HepG2 (cell line): ENCODE results near the gene P2RY6. TPM values are rescaled to one million over a fixed set of nuclear protein-coding genes. Genes with fewer than 3 reads are reported as not detected.

Experiments used
- ATAC-seq: fragments of 200-7000 bp; cut with Tn5 transposase; 3 replicates; pipeline ENCODE4 v1.9.1; 2020; ENCODE audit warnings: mild to moderate bottlenecking, moderate library complexity
- BruUV-seq: library from RNA; stranded (reverse); fragments of 400-500 nt; replicated peaks from 2 replicates; lab custom pipeline; 2021; lab: Mats Ljungman, UMichigan
- CTCF ChIA-PET: fragments of 300-600 bp; formaldehyde crosslinking; extraction: SDS; loops from one replicate; lab custom pipeline; 2021; ENCODE audit warnings: low total read pairs, inconsistent platforms, low intra/inter-chr PET ratio; lab: Yijun Ruan, JAX
- POLR2A ChIA-PET: fragments of 350-600 bp; sonication (Branson Sonifier 250); formaldehyde crosslinking; loops from one replicate; lab custom pipeline; 2020; ENCODE audit warnings: antibody characterized with exemption, inconsistent platforms; lab: Yijun Ruan, JAX
- DNase-seq: peaks from one replicate; pipeline ENCODE4 v3.0.0-alpha.2; 2015; ENCODE audit warnings: low spot score
- FAIRE-seq: peaks from 3 replicates; lab custom pipeline; 2011; peaks lifted over from hg19 to GRCh38; lab: Jason Lieb, UNC
- H2AFZ ChIP-seq: one replicate; pipeline ENCODE4 v1.6.1; 2011; ENCODE audit warnings: low read length, inconsistent platforms
- H3K27ac ChIP-seq: fragments of 300-600 bp; 3 replicates; pipeline ENCODE4 v1.8.0; 2011; ENCODE audit warnings: mixed run types, mild to moderate bottlenecking, mixed read lengths, low read length, inconsistent platforms; ENCODE audit not compliant: insufficient read depth; ENCODE audit errors: extremely low read length
- H3K27me3 ChIP-seq, 2 experiments: fragments of 200-600 bp in 1 of 2; 2 replicates in 1 of 2; 3 replicates in 1 of 2; pipeline versions ENCODE4 v1.6.0 to v1.8.0; 2011; ENCODE audit warnings: low read length in 2 of 2, mild to moderate bottlenecking in 2 of 2, moderate library complexity in 2 of 2, inconsistent platforms in 1 of 2; ENCODE audit not compliant: insufficient read depth in 2 of 2, control insufficient read depth in 1 of 2
- H3K36me3 ChIP-seq, 2 experiments: fragments of 200-600 bp in 1 of 2; replicated peaks in 1 of 2; 2 replicates in 1 of 2; 3 replicates in 1 of 2; pipeline versions ENCODE4 v1.5.1 to v1.8.0; 2011; ENCODE audit warnings: low read length in 2 of 2, inconsistent platforms in 1 of 2; ENCODE audit not compliant: insufficient read depth in 2 of 2, control insufficient read depth in 1 of 2
- H3K4me1 ChIP-seq: 2 replicates; pipeline ENCODE4 v1.5.1; 2012; ENCODE audit warnings: low read length, inconsistent platforms; ENCODE audit not compliant: insufficient read depth
- H3K4me2 ChIP-seq: 2 replicates; pipeline ENCODE4 v1.6.0; 2011; ENCODE audit warnings: low read depth, low read length, inconsistent platforms
- H3K4me3 ChIP-seq, 3 experiments: fragments of 200-600 bp in 1 of 3; sonication (generic), shearing (Covaris generic) in 1 of 3; replicated peaks in 1 of 3; 2 replicates each; pipeline ENCODE4 v1.5.1; 2011 to 2016; ENCODE audit warnings: low read length in 3 of 3, inconsistent platforms in 2 of 3, low read depth in 2 of 3, mild to moderate bottlenecking in 2 of 3, control low read depth in 1 of 3, mixed read lengths in 1 of 3; ENCODE audit not compliant: insufficient read depth in 1 of 3
- H3K79me2 ChIP-seq: one replicate; pipeline ENCODE4 v1.6.1; 2011; ENCODE audit warnings: low read length, inconsistent platforms; ENCODE audit not compliant: insufficient read depth
- H3K9ac ChIP-seq: 2 replicates; pipeline ENCODE4 v1.6.0; 2011; ENCODE audit warnings: mild to moderate bottlenecking, low read depth, low read length, inconsistent platforms; ENCODE audit not compliant: insufficient read depth
- H3K9me3 ChIP-seq: 2 replicates; pipeline ENCODE4 v1.5.1; 2012; ENCODE audit warnings: mild to moderate bottlenecking, low read length
- H4K20me1 ChIP-seq: 2 replicates; pipeline ENCODE4 v1.6.0; 2011; ENCODE audit warnings: inconsistent platforms, mild to moderate bottlenecking, low read length, moderate library complexity; ENCODE audit not compliant: insufficient read depth
- AHR ChIP-seq: IDR thresholded peaks from 2 replicates; pipeline ENCODE4 v1.6.1; 2018; ENCODE audit warnings: missing genetic modification reagents, missing compliant biosample characterization
- CEBPB ChIP-seq: IDR thresholded peaks from 2 replicates; pipeline ENCODE4 v1.6.1; 2011; ENCODE audit warnings: low read depth, low read length, improper control_type of control experiment, borderline replicate concordance
- CERS6 ChIP-seq: sonication (generic); formaldehyde crosslinking; IDR thresholded peaks from 2 replicates; pipeline ENCODE4 v1.5.0; 2020; ENCODE audit warnings: missing genetic modification reagents
- SP1 ChIP-seq, 2 experiments: fragments of 450-650 bp in 1 of 2; sonication (generic) in 1 of 2; formaldehyde crosslinking in 1 of 2; IDR thresholded peaks; 2 replicates each; pipeline versions ENCODE4 v1.4.0 to v1.6.1; 2016 to 2020; ENCODE audit warnings: missing genetic modification reagents in 1 of 2
- STAT5B ChIP-seq: sonication (generic); formaldehyde crosslinking; IDR thresholded peaks from 2 replicates; pipeline ENCODE4 v1.4.0; 2020; ENCODE audit warnings: missing genetic modification reagents
- TOE1 ChIP-seq: sonication (generic); formaldehyde crosslinking; IDR thresholded peaks from 2 replicates; pipeline ENCODE4 v1.4.0; 2020; ENCODE audit warnings: mild to moderate bottlenecking, missing genetic modification reagents
- ZBTB4 ChIP-seq: sonication (generic); formaldehyde crosslinking; IDR thresholded peaks from 2 replicates; pipeline ENCODE4 v1.4.0; 2020; ENCODE audit warnings: missing genetic modification reagents, mild to moderate bottlenecking, borderline replicate concordance
- ZFY ChIP-seq: sonication (generic); formaldehyde crosslinking; IDR thresholded peaks from 2 replicates; pipeline ENCODE4 v1.4.0; 2020; ENCODE audit warnings: missing genetic modification reagents
- ZNF17 ChIP-seq: sonication (generic); formaldehyde crosslinking; IDR thresholded peaks from 2 replicates; pipeline ENCODE4 v1.5.0; 2020; ENCODE audit warnings: mild to moderate bottlenecking, missing genetic modification reagents
- ZNF207 ChIP-seq: fragments of 450-650 bp; IDR thresholded peaks from 2 replicates; pipeline ENCODE4 v1.6.1; 2016; ENCODE audit warnings: antibody characterized with exemption, borderline replicate concordance
- ZNF256 ChIP-seq: sonication (generic); formaldehyde crosslinking; conservative IDR thresholded peaks from 2 replicates; pipeline ENCODE4 v1.4.0; 2020; ENCODE audit warnings: missing genetic modification reagents
- ZNF280D ChIP-seq: sonication (generic); formaldehyde crosslinking; IDR thresholded peaks from 2 replicates; pipeline ENCODE4 v1.5.1; 2020; ENCODE audit warnings: mild to moderate bottlenecking, missing genetic modification reagents
- ZNF652 ChIP-seq: IDR thresholded peaks from 2 replicates; pipeline ENCODE4 v1.6.1; 2016; ENCODE audit warnings: low read depth, borderline replicate concordance
- WGBS: methylation state at CpG from one replicate; pipeline ENCODE4 v1.1.6; 2017; ENCODE audit warnings: low lambda C conversion rate; 5-methylcytosine and 5-hydroxymethylcytosine counted together
- in situ Hi-C: cut with HindIII; loops from 2 replicates; pipeline ENCODE4 v1.10.0; 2017; ENCODE audit warnings: low pct_unique_long_range_greater_than_20kb; ENCODE audit not compliant: extremely low pct_ligation_motif_present
- intact Hi-C: fragments of 100-400 bp; cut with micrococcal nuclease; formaldehyde crosslinking; loops from one replicate; pipeline ENCODE4 v1.10.0; 2022; ENCODE audit not compliant: unreplicated experiment
- polyA plus RNA-seq, 8 experiments: library from polyadenylated mRNA; depleted of rRNA in 3 of 8; stranded (reverse) in 7 of 8; unstranded in 1 of 8; fragments of >200 nt; fragmentation: Illumina TruSeq in 4 of 8; extraction: Trizol in 4 of 8; gene quantifications; 2 replicates each; pipeline versions ENCODE4 v1.2.1 to v1.2.3, GENCODE V29; 2011 to 2016; ENCODE audit warnings: low read depth in 4 of 8, missing spikeins in 1 of 8, mixed read lengths in 1 of 8; ENCODE audit not compliant: insufficient read depth in 1 of 8
- total RNA-seq, 5 experiments: library from RNA; depleted of rRNA; stranded (reverse); fragments of >200 nt; fragmentation: Illumina TruSeq; extraction: Trizol; gene quantifications; 2 replicates each; pipeline ENCODE4 v1.2.3, GENCODE V29; 2016; ENCODE audit warnings: low read depth in 1 of 5

Gene P2RY6
- total and polyA plus RNA-seq, 2 of the 13 experiments (the other 11 are each of a cell fraction or from before 2014, with no cell fraction given) = 0.09 to 0.29 TPM

- TF ChIP-seq CERS6 (CRISPR knock-in tag) = no peak
These were observed 45.7 kb upstream of the P2RY6 start (continued) for GRCh38 chr11:73226297-73227006.

- H3K4me1 ChIP-seq = peaks cover 9% of the 10 kb centered on the region
- peaks cover 0 to 4% of the 10 kb centered on the region in 2 experiments; a peak in 2 of 5 replicates for H3K27me3 ChIP-seq
- ChIA-PET CTCF (no interaction called here), POLR2A (no interaction called here)
- peak; percentile 18; the same call in 2 of the 3 replicates for ATAC-seq
- FAIRE-seq = no peak
- H3K79me2 ChIP-seq = no peaks in the 10 kb centered on the region
- no peak overlapping the region for H3K4me2 ChIP-seq
- in situ Hi-C loops (no loop called here), intact Hi-C loops (no loop called here)
- H3K27ac ChIP-seq = no peak overlapping the region
- 43% methylated on average over 8 of the region's 12 CpGs for WGBS
- H3K4me3 ChIP-seq = no peak overlapping the region
- no peaks in the 10 kb centered on the region for H4K20me1 ChIP-seq
- no peak overlapping the region for H3K9ac ChIP-seq
- no peaks in the 10 kb centered on the region for H3K9me3 ChIP-seq
- TF ChIP-seq ZBTB4 (no peak), TOE1 (CRISPR knock-in tag) (no peak), SP1 (IDR thresholded peaks at IDR 0.05) (no peak), SP1 (CRISPR knock-in tag; IDR thresholded peaks at IDR 0.05) (no peak), AHR (CRISPR knock-in tag) (no peak), ZNF17 (CRISPR knock-in tag) (no peak), STAT5B (CRISPR knock-in tag) (no peak), CEBPB (no peak), ZNF256 (CRISPR knock-in tag) (no peak), ZNF207 (no peak), ZNF280D (CRISPR knock-in tag) (no peak), ZNF652 (CRISPR knock-in tag) (no peak), ZFY (no peak)
- no peak overlapping the region for H2AFZ ChIP-seq
- no peak for DNase-seq
- BruUV-seq = no TSS peak
- no peaks in the 10 kb centered on the region for H3K36me3 ChIP-seq
These were observed 44.4 kb upstream of the P2RY6 start for GRCh38 chr11:73227571-73228211.
